Astrocyte (in vitro differentiated cells and primary cell): ENCODE measurements around the gene TAF1C. TPM values are rescaled to one million over a fixed set of nuclear protein-coding genes. Genes with fewer than 3 reads are reported as not detected.

Experiments
- DNase-seq: peaks from one replicate; pipeline ENCODE4 v3.0.0-alpha.2; 2010; ENCODE audit warnings: low read depth
- FAIRE-seq: peaks from 2 replicates; lab custom pipeline; 2011; peaks lifted over from hg19 to GRCh38; lab: Jason Lieb, UNC
- H2AFZ ChIP-seq: 2 replicates; pipeline ENCODE4 v1.6.0; 2012; ENCODE audit warnings: low read depth, low read length, inconsistent platforms
- H3K27ac ChIP-seq: 2 replicates; pipeline ENCODE4 v1.5.1; 2011; ENCODE audit warnings: low read depth, low read length, inconsistent platforms
- H3K27me3 ChIP-seq: 2 replicates; pipeline ENCODE4 v1.6.0; 2011; ENCODE audit warnings: low read length, inconsistent platforms; ENCODE audit not compliant: insufficient read depth
- H3K36me3 ChIP-seq: 2 replicates; pipeline ENCODE4 v1.5.1; 2011; ENCODE audit warnings: low read length, inconsistent platforms; ENCODE audit not compliant: insufficient read depth
- H3K4me1 ChIP-seq: 2 replicates; pipeline ENCODE4 v1.5.1; 2011; ENCODE audit warnings: low read length, inconsistent platforms; ENCODE audit not compliant: insufficient read depth
- H3K4me2 ChIP-seq: 2 replicates; pipeline ENCODE4 v1.6.0; 2012; ENCODE audit warnings: low read length, inconsistent platforms
- H3K4me3 ChIP-seq: 2 replicates; pipeline ENCODE4 v1.5.1; 2011; ENCODE audit warnings: low read depth, mild to moderate bottlenecking, low read length, inconsistent platforms; ENCODE audit not compliant: insufficient read depth
- H3K79me2 ChIP-seq: 2 replicates; pipeline ENCODE4 v1.6.0; 2012; ENCODE audit warnings: mild to moderate bottlenecking, low read length, inconsistent platforms; ENCODE audit not compliant: insufficient read depth
- H3K9ac ChIP-seq: 2 replicates; pipeline ENCODE4 v1.6.0; 2012; ENCODE audit warnings: mild to moderate bottlenecking, low read length, inconsistent platforms
- H3K9me3 ChIP-seq: 2 replicates; pipeline ENCODE4 v1.5.1; 2012; ENCODE audit warnings: low read depth, mild to moderate bottlenecking, low read length, inconsistent platforms; ENCODE audit not compliant: insufficient read depth
- H4K20me1 ChIP-seq: 2 replicates; pipeline ENCODE4 v1.6.0; 2012; ENCODE audit warnings: low read length, inconsistent platforms; ENCODE audit not compliant: insufficient read depth
- H3K27ac Mint-ChIP-seq: one replicate; pipeline ENCODE4 v1.8.0; 2021; ENCODE audit warnings: mild to moderate bottlenecking, mixed read lengths; ENCODE audit not compliant: unreplicated experiment
- H3K27me3 Mint-ChIP-seq: one replicate; pipeline ENCODE4 v1.8.0; 2021; ENCODE audit warnings: low read depth, mixed read lengths; ENCODE audit not compliant: unreplicated experiment
- H3K36me3 Mint-ChIP-seq: one replicate; pipeline ENCODE4 v1.8.0; 2021; ENCODE audit warnings: low read depth, mixed read lengths; ENCODE audit not compliant: unreplicated experiment
- H3K4me1 Mint-ChIP-seq: one replicate; pipeline ENCODE4 v1.8.0; 2021; ENCODE audit warnings: low read depth, mixed read lengths; ENCODE audit not compliant: unreplicated experiment
- H3K4me3 Mint-ChIP-seq: one replicate; pipeline ENCODE4 v1.8.0; 2021; ENCODE audit warnings: mild to moderate bottlenecking, moderate library complexity, mixed read lengths; ENCODE audit not compliant: unreplicated experiment
- H3K9me3 Mint-ChIP-seq: one replicate; pipeline ENCODE4 v1.8.0; 2021; ENCODE audit warnings: mild to moderate bottlenecking, mixed read lengths; ENCODE audit not compliant: unreplicated experiment
- CTCF ChIP-seq: IDR thresholded peaks from 2 replicates; pipeline ENCODE4 v1.5.1; 2011; ENCODE audit warnings: low read depth, mild to moderate bottlenecking, inconsistent platforms, low read length, moderate library complexity; ENCODE audit not compliant: insufficient read depth
- EZH2 ChIP-seq: IDR thresholded peaks from 2 replicates; pipeline ENCODE4 v1.6.1; 2012; ENCODE audit warnings: mild to moderate bottlenecking, low read length, inconsistent platforms; ENCODE audit not compliant: insufficient read depth
- total RNA-seq: library from RNA; stranded (reverse); gene quantifications from 2 replicates; pipeline ENCODE4 v1.2.1, GENCODE V29; 2021

Gene TAF1C
- total RNA-seq, 1 donor from 2014 or later, result 34.1 TPM

- Histone ChIP-seq H4K20me1 (no peaks in the 10 kb centered on the region), H3K79me2 (no peaks in the 10 kb centered on the region), H3K9me3 (peaks cover 4% of the 10 kb centered on the region), H3K27me3 (no peaks in the 10 kb centered on the region), H3K36me3 (no peaks in the 10 kb centered on the region), H3K9ac (no peak overlapping the region), H3K27ac (no peak overlapping the region), H3K4me1 (peaks cover 22% of the 10 kb centered on the region), H3K4me2 (no peak overlapping the region), H2AFZ (peak overlapping the region; percentile 4), H3K4me3 (no peak overlapping the region)
- Mint-ChIP-seq H3K36me3 (no peaks in the 10 kb centered on the region), H3K27ac (no peak overlapping the region), H3K4me1 (peaks cover 21% of the 10 kb centered on the region), H3K9me3 (peaks cover under 1% of the 10 kb centered on the region), H3K4me3 (no peak overlapping the region), H3K27me3 (peaks cover 9% of the 10 kb centered on the region)
- no peak for DNase-seq
- no peak for TF ChIP-seq EZH2
- TF ChIP-seq CTCF, result no peak
- FAIRE-seq, result no peak
These were observed 39.2 kb upstream of the TAF1C start for GRCh38 chr16:84226026-84226425.

GRCh38 chr16:84225571-84225970 lies 38.7 kb upstream of the TAF1C start:
- H3K4me1 ChIP-seq, result peaks cover 27% of the 10 kb centered on the region
- H3K36me3 ChIP-seq, result no peaks in the 10 kb centered on the region
- no peaks in the 10 kb centered on the region for H3K9me3 Mint-ChIP-seq
- TF ChIP-seq CTCF, result no peak
- no peaks in the 10 kb centered on the region for H4K20me1 ChIP-seq
- no peak overlapping the region for H3K4me3 ChIP-seq
- FAIRE-seq (no peak), DNase-seq (no peak)
- H2AFZ ChIP-seq, result peak overlapping the region; percentile 4
- peaks cover 4% of the 10 kb centered on the region for H3K27me3 Mint-ChIP-seq
- H3K9ac ChIP-seq, result no peak overlapping the region
- no peaks in the 10 kb centered on the region for H3K27me3 ChIP-seq
- no peaks in the 10 kb centered on the region for H3K36me3 Mint-ChIP-seq
- H3K4me3 Mint-ChIP-seq, result no peak overlapping the region
- peaks cover 4% of the 10 kb centered on the region for H3K9me3 ChIP-seq
- no peak overlapping the region for H3K27ac ChIP-seq
- no peak overlapping the region for H3K4me2 ChIP-seq
- H3K27ac Mint-ChIP-seq, result no peak overlapping the region
- H3K79me2 ChIP-seq, result no peaks in the 10 kb centered on the region
- H3K4me1 Mint-ChIP-seq, result peaks cover 25% of the 10 kb centered on the region

- H2AFZ ChIP-seq, result no peak overlapping the region
- H3K4me1 Mint-ChIP-seq, result peaks cover 26% of the 10 kb centered on the region
- no peaks in the 10 kb centered on the region for H4K20me1 ChIP-seq
- DNase-seq, result no peak
- peaks cover 27% of the 10 kb centered on the region for H3K4me1 ChIP-seq
- no peaks in the 10 kb centered on the region for H3K36me3 Mint-ChIP-seq
- no peaks in the 10 kb centered on the region for H3K9me3 Mint-ChIP-seq
- no peaks in the 10 kb centered on the region for H3K27me3 ChIP-seq
- H3K36me3 ChIP-seq, result no peaks in the 10 kb centered on the region
- no peak overlapping the region for H3K27ac ChIP-seq
- no peak overlapping the region for H3K4me2 ChIP-seq
- no peak for TF ChIP-seq CTCF
- no peak for TF ChIP-seq EZH2
- H3K4me3 Mint-ChIP-seq, result no peak overlapping the region
- no peak overlapping the region for H3K9ac ChIP-seq
- H3K27me3 Mint-ChIP-seq, result peaks cover 3% of the 10 kb centered on the region
- no peak overlapping the region for H3K27ac Mint-ChIP-seq
- peaks cover 4% of the 10 kb centered on the region for H3K9me3 ChIP-seq
- no peak overlapping the region for H3K4me3 ChIP-seq
- no peak for FAIRE-seq
- H3K79me2 ChIP-seq, result no peaks in the 10 kb centered on the region
These were observed 38.3 kb upstream of the TAF1C start for GRCh38 chr16:84225126-84225525.
